ENCODE data around the gene SHISAL2A.
A peak's percentile ranks its signal among the peaks of the same experiment; 100 is the strongest.

The SHISAL2A gene

GRCh38 chr1:52632732-52633290 is at the start of gene SHISAL2A:
SHISAL2A (plus strand) TSS chr1:52633168; CDS start chr1:52633494, 326 bp downstream.
- peak within 1 kb of the TSS; percentile 34; the same call in 1 of the 2 replicates for H3K9ac ChIP-seq (ENCODE audit: low read depth, low read length)
- H3K36me3 ChIP-seq (ENCODE audit: insufficient read depth, low read length): no peaks in the 10 kb centered on the region
- H3K9me3 ChIP-seq (ENCODE audit: control insufficient read depth, insufficient read depth, low read length): 0 out of 2 replicates have a peak, but pooled peaks cover 5% of the 10 kb centered on the region
- no peaks in the 10 kb centered on the region; the same call in 1 of the 2 replicates for H3K4me1 ChIP-seq (ENCODE audit: insufficient read depth, low read length)

DNA sequence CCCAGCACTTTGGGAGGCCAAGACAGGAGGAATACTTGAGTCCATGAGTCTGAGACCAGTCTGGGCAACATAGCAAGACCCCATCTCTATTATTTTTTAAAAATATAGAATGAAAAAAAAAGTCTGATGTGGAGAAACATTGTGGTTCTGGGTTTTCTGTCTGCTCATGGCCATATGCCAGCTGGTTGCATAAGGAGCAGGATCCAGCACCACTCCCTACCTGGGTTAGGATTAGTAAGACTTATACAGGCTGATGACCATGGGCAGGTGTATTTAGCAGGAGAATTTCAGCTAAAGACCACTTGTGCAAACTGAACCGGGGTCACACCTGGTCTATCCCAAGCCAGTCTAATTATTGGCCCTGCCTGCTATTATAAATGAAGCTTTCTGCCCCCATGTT is 47.5 kb upstream of the SHISAL2A start:
- Histone ChIP-seq H3K9ac (ENCODE audit: low read depth, low read length) (no peak overlapping the region), H3K36me3 (ENCODE audit: insufficient read depth, low read length) (no peaks in the 10 kb centered on the region), H3K9me3 (ENCODE audit: control insufficient read depth, insufficient read depth, low read length) (no peaks in the 10 kb centered on the region), H3K4me1 (ENCODE audit: insufficient read depth, low read length) (peaks cover 16% of the 10 kb centered on the region)

- H3K9ac ChIP-seq (ENCODE audit: low read depth, low read length): no peak overlapping the region
- no peaks in the 10 kb centered on the region for H3K9me3 ChIP-seq (ENCODE audit: control insufficient read depth, insufficient read depth, low read length)
- H3K36me3 ChIP-seq (ENCODE audit: insufficient read depth, low read length): no peaks in the 10 kb centered on the region
- H3K4me1 ChIP-seq (ENCODE audit: insufficient read depth, low read length): peaks cover 16% of the 10 kb centered on the region
These were observed 44.9 kb upstream of the SHISAL2A start for GRCh38 chr1:52588027-52588426.

DNA sequence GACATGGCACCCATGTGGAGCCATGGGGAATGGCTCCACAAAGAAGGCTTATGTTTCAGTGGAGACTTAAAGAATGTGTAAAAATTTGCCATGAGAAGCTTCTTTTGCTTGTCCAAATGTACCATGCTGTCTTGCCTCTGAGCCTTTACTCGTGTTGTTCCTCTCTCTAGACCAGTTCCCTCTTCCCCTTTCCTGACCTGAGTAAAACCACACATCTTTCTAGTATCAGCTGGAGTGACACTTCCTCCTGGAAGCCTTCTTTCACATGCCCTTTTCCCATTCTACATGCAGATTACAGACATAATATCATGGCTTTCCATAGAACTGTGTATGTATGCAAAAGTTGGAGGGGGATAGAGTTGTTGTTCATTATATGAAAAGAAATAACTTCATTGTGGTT is 44.4 kb upstream of the SHISAL2A start:
- Histone ChIP-seq H3K4me1 (ENCODE audit: insufficient read depth, low read length) (peaks cover 16% of the 10 kb centered on the region), H3K36me3 (ENCODE audit: insufficient read depth, low read length) (no peaks in the 10 kb centered on the region), H3K9ac (ENCODE audit: low read depth, low read length) (no peak overlapping the region), H3K9me3 (ENCODE audit: control insufficient read depth, insufficient read depth, low read length) (no peaks in the 10 kb centered on the region)

DNA sequence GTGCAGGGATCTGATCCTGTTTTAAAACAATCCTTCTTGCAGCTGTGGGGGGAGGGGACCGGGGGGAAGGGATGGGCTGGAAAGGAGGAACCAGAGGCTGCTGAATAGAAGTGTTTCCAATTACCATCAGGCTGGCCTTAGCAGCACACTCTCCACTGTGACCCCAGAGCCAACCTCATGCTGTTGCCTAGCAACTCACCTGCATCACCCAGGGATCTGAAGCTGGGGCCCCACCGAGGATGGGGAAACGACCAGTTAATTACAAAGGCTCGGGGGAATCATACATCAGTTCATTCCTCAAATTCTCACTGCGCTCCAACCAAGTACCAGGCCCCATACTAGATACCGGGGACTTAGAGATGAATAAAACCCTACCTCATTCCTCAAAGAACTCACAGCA is 42.7 kb upstream of the SHISAL2A start:
- Histone ChIP-seq H3K9me3 (ENCODE audit: control insufficient read depth, insufficient read depth, low read length) (no peaks in the 10 kb centered on the region), H3K9ac (ENCODE audit: low read depth, low read length) (no peak overlapping the region), H3K4me1 (ENCODE audit: insufficient read depth, low read length) (peaks cover 16% of the 10 kb centered on the region), H3K36me3 (ENCODE audit: insufficient read depth, low read length) (no peaks in the 10 kb centered on the region)

GRCh38 chr1:52592637-52593323 is 40.2 kb upstream of the SHISAL2A start:
- Histone ChIP-seq H3K9ac (ENCODE audit: low read depth, low read length) (no peak overlapping the region), H3K4me1 (ENCODE audit: insufficient read depth, low read length) (peaks cover 16% of the 10 kb centered on the region), H3K36me3 (ENCODE audit: insufficient read depth, low read length) (no peaks in the 10 kb centered on the region), H3K9me3 (ENCODE audit: control insufficient read depth, insufficient read depth, low read length) (no peaks in the 10 kb centered on the region)

GRCh38 chr1:52593495-52593894 is 39.5 kb upstream of the SHISAL2A start:
- H3K9me3 ChIP-seq (ENCODE audit: control insufficient read depth, insufficient read depth, low read length): no peaks in the 10 kb centered on the region
- H3K4me1 ChIP-seq (ENCODE audit: insufficient read depth, low read length): peaks cover 16% of the 10 kb centered on the region
- H3K9ac ChIP-seq (ENCODE audit: low read depth, low read length): no peak overlapping the region
- H3K36me3 ChIP-seq (ENCODE audit: insufficient read depth, low read length): no peaks in the 10 kb centered on the region

- Histone ChIP-seq H3K9ac (ENCODE audit: low read depth, low read length) (no peak overlapping the region), H3K9me3 (ENCODE audit: control insufficient read depth, insufficient read depth, low read length) (no peaks in the 10 kb centered on the region), H3K4me1 (ENCODE audit: insufficient read depth, low read length) (no peaks in the 10 kb centered on the region), H3K36me3 (ENCODE audit: insufficient read depth, low read length) (no peaks in the 10 kb centered on the region)
These were observed 37.9 kb upstream of the SHISAL2A start for GRCh38 chr1:52595061-52595460.

DNA sequence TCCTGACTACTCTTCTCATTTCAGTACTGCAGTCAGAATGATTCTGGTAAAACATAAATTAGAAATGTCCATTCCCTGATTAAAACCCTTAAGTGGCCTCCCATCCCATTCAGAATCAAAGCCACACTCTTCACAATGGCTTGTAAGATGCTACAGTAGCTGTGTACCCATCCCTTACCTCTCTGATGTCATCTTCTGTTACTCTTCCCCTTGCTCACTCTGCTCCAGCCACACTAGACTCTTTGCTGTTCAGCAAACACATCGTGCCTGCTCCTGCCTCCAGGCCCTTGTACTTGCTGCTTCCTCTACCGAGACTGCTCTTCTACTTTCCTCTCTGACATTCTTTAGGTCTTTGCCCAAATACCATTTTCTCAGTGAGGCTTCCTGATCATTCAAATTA is 35.1 kb upstream of the SHISAL2A start:
- Histone ChIP-seq H3K9me3 (ENCODE audit: control insufficient read depth, insufficient read depth, low read length) (no peaks in the 10 kb centered on the region), H3K36me3 (ENCODE audit: insufficient read depth, low read length) (no peaks in the 10 kb centered on the region), H3K4me1 (ENCODE audit: insufficient read depth, low read length) (peaks cover 8% of the 10 kb centered on the region), H3K9ac (ENCODE audit: low read depth, low read length) (no peak overlapping the region)

GRCh38 chr1:52598729-52599128 is 34.2 kb upstream of the SHISAL2A start:
- Histone ChIP-seq H3K4me1 (ENCODE audit: insufficient read depth, low read length) (peaks cover 10% of the 10 kb centered on the region), H3K36me3 (ENCODE audit: insufficient read depth, low read length) (no peaks in the 10 kb centered on the region), H3K9ac (ENCODE audit: low read depth, low read length) (no peak overlapping the region), H3K9me3 (ENCODE audit: control insufficient read depth, insufficient read depth, low read length) (no peaks in the 10 kb centered on the region)

DNA sequence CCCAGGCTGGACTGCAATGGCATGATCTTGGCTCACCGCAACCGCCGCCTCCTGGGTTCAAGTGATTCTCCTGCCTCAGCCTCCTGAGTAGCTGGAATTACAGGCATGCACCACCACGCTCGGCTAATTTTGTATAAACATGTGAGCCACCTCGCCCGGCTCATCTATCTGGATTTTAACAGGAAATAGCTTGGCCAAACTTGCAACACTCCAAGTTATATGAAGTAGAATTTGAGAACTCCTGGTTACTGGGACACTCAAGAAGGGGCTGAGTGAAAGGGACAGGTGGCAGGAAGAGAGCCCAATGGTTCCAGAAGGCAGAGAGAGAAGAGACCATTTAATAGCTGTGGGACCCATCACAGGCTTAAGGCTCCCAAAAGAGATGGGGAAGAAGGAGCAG is 33.7 kb upstream of the SHISAL2A start:
- H3K36me3 ChIP-seq (ENCODE audit: insufficient read depth, low read length): no peaks in the 10 kb centered on the region
- no peak overlapping the region for H3K9ac ChIP-seq (ENCODE audit: low read depth, low read length)
- H3K4me1 ChIP-seq (ENCODE audit: insufficient read depth, low read length): peaks cover 10% of the 10 kb centered on the region
- H3K9me3 ChIP-seq (ENCODE audit: control insufficient read depth, insufficient read depth, low read length): no peaks in the 10 kb centered on the region

- Histone ChIP-seq H3K36me3 (ENCODE audit: insufficient read depth, low read length) (no peaks in the 10 kb centered on the region), H3K9ac (ENCODE audit: low read depth, low read length) (no peak overlapping the region), H3K9me3 (ENCODE audit: control insufficient read depth, insufficient read depth, low read length) (no peaks in the 10 kb centered on the region), H3K4me1 (ENCODE audit: insufficient read depth, low read length) (peaks cover 13% of the 10 kb centered on the region)
These were observed 32.3 kb upstream of the SHISAL2A start for GRCh38 chr1:52600533-52601179.

DNA sequence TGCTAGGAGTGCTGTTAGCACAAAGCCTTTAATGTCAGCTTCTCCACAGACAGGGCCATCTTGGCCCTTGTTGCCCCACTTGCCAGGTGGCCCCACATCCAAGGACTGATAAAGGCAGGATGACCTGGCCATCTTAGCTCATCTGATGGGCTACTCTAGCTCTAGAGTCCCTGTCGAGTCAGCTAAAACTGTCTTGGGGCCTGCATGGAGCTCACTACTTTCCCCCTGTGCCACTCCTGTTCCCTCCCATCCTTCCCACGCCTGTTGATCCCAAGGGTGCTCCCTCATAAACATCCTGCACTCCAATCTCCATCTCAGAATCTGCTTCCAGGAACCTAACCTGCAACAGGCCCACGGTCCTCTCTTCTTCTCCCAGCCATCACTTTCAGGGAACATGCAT is 31.4 kb upstream of the SHISAL2A start:
- Histone ChIP-seq H3K4me1 (ENCODE audit: insufficient read depth, low read length) (peaks cover 13% of the 10 kb centered on the region), H3K9me3 (ENCODE audit: control insufficient read depth, insufficient read depth, low read length) (no peaks in the 10 kb centered on the region), H3K36me3 (ENCODE audit: insufficient read depth, low read length) (no peaks in the 10 kb centered on the region), H3K9ac (ENCODE audit: low read depth, low read length) (peak overlapping the region; percentile 73; the same call in 1 of the 2 replicates)

DNA sequence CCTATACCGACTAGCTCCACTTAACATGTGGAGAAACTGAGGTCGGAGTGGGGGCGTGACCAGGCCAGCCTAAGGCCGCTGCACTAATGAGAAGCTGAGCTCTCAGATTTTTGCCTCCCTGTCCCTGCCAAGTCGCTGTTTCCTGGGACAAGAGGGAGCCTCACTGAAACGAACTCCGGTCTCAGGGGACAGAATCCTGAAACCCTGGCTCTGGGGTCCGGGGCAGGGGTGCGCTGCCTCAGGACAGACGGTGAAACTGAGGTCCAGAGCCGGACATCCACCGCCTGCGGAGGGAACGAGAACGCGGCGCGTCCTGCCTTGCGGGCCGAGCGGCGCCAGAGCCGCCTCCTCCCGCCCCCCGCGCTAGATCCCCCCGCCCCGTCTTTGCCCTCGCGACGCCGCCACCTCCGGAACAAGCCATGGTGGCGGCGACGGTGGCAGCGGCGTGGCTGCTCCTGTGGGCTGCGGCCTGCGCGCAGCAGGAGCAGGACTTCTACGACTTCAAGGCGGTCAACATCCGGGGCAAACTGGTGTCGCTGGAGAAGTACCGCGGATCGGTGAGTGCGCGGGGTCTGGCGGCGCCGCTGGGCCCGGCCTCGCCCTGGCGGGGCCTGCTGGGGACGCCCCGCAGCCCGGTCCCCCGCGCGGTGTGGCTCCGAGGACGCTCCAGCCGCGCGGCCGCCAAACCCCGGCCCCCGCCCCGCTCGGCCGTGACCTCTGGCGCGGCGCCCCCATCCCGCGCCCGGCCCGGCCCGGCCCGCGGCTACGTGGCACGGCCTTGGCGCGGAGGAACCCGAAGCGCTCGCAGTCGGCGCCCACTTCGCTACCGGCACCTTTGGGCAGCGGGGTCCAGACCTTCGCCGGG is 30.7 kb upstream of the SHISAL2A start, which contains the start of gene GPX7:
GPX7 (plus strand) TSS at position 381 of the 865 bp plus-strand sequence; CDS start at position 420, 39 bp downstream.
- Histone ChIP-seq H3K4me1 (ENCODE audit: insufficient read depth, low read length) (peaks cover 13% of the 10 kb centered on the region), H3K36me3 (ENCODE audit: insufficient read depth, low read length) (no peaks in the 10 kb centered on the region), H3K9ac (ENCODE audit: low read depth, low read length) (peak within 1 kb of the TSS; percentile 73), H3K9me3 (ENCODE audit: control insufficient read depth, insufficient read depth, low read length) (no peaks in the 10 kb centered on the region)

Measured in ES-I3 (cell line).